Gastrocnemius medialis (tissue), 4 donors: Measurements from ENCODE around the gene FAH. TPM values are rescaled to one million over a fixed set of nuclear protein-coding genes. Genes with fewer than 3 reads are reported as not detected.

Experiments used
- ATAC-seq, 2 donors: fragments of 150-250 bp; one replicate each; pipeline ENCODE4 v1.9.1; 2016
- DNase-seq, 2 donors: peaks; one replicate each; pipeline ENCODE4 v3.0.0-alpha.2; 2019
- H3K27ac ChIP-seq, 4 donors: fragments of 200-600 bp; sonication (generic); 1 replicate in 1 of 4; 2 replicates in 3 of 4; pipeline ENCODE4 v1.5.1; 2016 to 2018; ENCODE audit warnings: mild to moderate bottlenecking in 2 of 4, moderate library complexity in 1 of 4
- H3K27me3 ChIP-seq, 3 donors: fragments of 200-600 bp; sonication (generic) in 2 of 3; 1 replicate in 1 of 3; 2 replicates in 2 of 3; pipeline versions ENCODE4 v1.5.1 to v1.6.0; 2016 to 2019; ENCODE audit warnings: mild to moderate bottlenecking in 1 of 3, moderate library complexity in 1 of 3
- H3K36me3 ChIP-seq, 2 donors: fragments of 200-600 bp; sonication (generic) in 1 of 2; one replicate each; pipeline ENCODE4 v1.5.1; 2017 to 2018
- H3K4me1 ChIP-seq, 2 donors: fragments of 200-600 bp; sonication (generic) in 1 of 2; one replicate each; pipeline ENCODE4 v1.5.1; 2016 to 2017; ENCODE audit warnings: mild to moderate bottlenecking in 2 of 2
- H3K4me3 ChIP-seq, 4 donors: fragments of 200-600 bp; sonication (generic) in 3 of 4; 1 replicate in 1 of 4; 2 replicates in 3 of 4; pipeline ENCODE4 v1.5.1; 2016 to 2019; ENCODE audit warnings: mild to moderate bottlenecking in 2 of 4
- H3K9me3 ChIP-seq, 3 donors: fragments of 200-600 bp; sonication (generic) in 2 of 3; 1 replicate in 1 of 3; 2 replicates in 2 of 3; pipeline ENCODE4 v1.5.1; 2016 to 2019
- CTCF ChIP-seq, 5 experiments: fragments of 450-650 bp in 3 of 5; fragments of 200-600 bp in 2 of 5; sonication (generic) in 2 of 5; IDR thresholded peaks in 4 of 5; conservative IDR thresholded peaks in 1 of 5; 1 replicate in 4 of 5; 2 replicates in 1 of 5; pipeline ENCODE4 v1.5.1; 2016 to 2019; ENCODE audit warnings: antibody characterized with exemption in 5 of 5, mild to moderate bottlenecking in 3 of 5, moderate library complexity in 3 of 5
- POLR2A ChIP-seq, 2 donors: fragments of 450-650 bp; IDR thresholded peaks; one replicate each; pipeline ENCODE4 v1.6.1; 2017; ENCODE audit warnings: antibody characterized with exemption in 2 of 2, mild to moderate bottlenecking in 2 of 2, moderate library complexity in 2 of 2
- in situ Hi-C, 4 donors: fragments of 200-750 bp; cut with MboI; loops; one replicate each; pipeline versions ENCODE4 v1.15.0 to v1.8.0; 2017; ENCODE audit warnings: low sequenced_read_pairs in 4 of 4
- intact Hi-C: fragments of 100-400 bp; cut with DNase I; formaldehyde crosslinking; loops from one replicate; pipeline ENCODE4 v1.15.1; 2023; ENCODE audit warnings: low total_unique reads
- total RNA-seq, 4 donors: library from RNA; depleted of rRNA; stranded (reverse); fragments of >200 nt; gene quantifications; one replicate each; pipeline versions ENCODE4 v1.1.0 to v1.2.3, GENCODE V29; 2016

Gene FAH
- total RNA-seq, 4 donors from 2014 or later: 7.7 to 16.7 (median 12.3) TPM

- intact Hi-C loops: no loop called here
- DNase-seq (no peak), ATAC-seq (no peak)
- Histone ChIP-seq H3K27ac (no peak overlapping the region), H3K36me3 (no peaks in the 10 kb centered on the region), H3K4me1 (peaks cover 51 to 57% of the 10 kb centered on the region in 2 donors), H3K9me3 (no peaks in the 10 kb centered on the region), H3K4me3 (no peak overlapping the region), H3K27me3 (no peaks in the 10 kb centered on the region)
- in situ Hi-C loops: no loop called here
- TF ChIP-seq CTCF (IDR thresholded peaks at IDR 0.05 in 4 of 5, conservative IDR thresholded peaks at IDR 0.05 in 1 of 5) (no peak), POLR2A (IDR thresholded peaks at IDR 0.05) (no peak)
Measured at GRCh38 chr15:80107204-80107603, 45.6 kb upstream of the FAH start.

- Histone ChIP-seq H3K36me3 (no peaks in the 10 kb centered on the region), H3K9me3 (no peaks in the 10 kb centered on the region), H3K27ac (no peak overlapping the region), H3K27me3 (no peaks in the 10 kb centered on the region), H3K4me3 (no peak overlapping the region), H3K4me1 (peaks cover 51 to 58% of the 10 kb centered on the region in 2 donors)
- intact Hi-C loops: no loop called here
- TF ChIP-seq POLR2A (IDR thresholded peaks at IDR 0.05) (no peak), CTCF (IDR thresholded peaks at IDR 0.05 in 4 of 5, conservative IDR thresholded peaks at IDR 0.05 in 1 of 5) (no peak)
- no peak for DNase-seq
- in situ Hi-C loops: no loop called here
- ATAC-seq: no peak
Measured at GRCh38 chr15:80107774-80108173, 45.0 kb upstream of the FAH start.

- peaks cover 44 to 51% of the 10 kb centered on the region in 2 donors for H3K4me1 ChIP-seq
- DNase-seq: no peak
- intact Hi-C loops: no loop called here
- no peak for ATAC-seq
- TF ChIP-seq CTCF (IDR thresholded peaks at IDR 0.05 in 4 of 5, conservative IDR thresholded peaks at IDR 0.05 in 1 of 5) (no peak), POLR2A (IDR thresholded peaks at IDR 0.05) (no peak)
- no peaks in the 10 kb centered on the region for H3K9me3 ChIP-seq
- H3K27ac ChIP-seq: no peak overlapping the region
- H3K4me3 ChIP-seq: no peak overlapping the region
- H3K27me3 ChIP-seq: no peaks in the 10 kb centered on the region
- no peaks in the 10 kb centered on the region for H3K36me3 ChIP-seq
- in situ Hi-C loops: no loop called here
Measured at GRCh38 chr15:80109388-80109787, 43.4 kb upstream of the FAH start.

- intact Hi-C loops (no loop called here), in situ Hi-C loops (no loop called here)
- Histone ChIP-seq H3K36me3 (no peaks in the 10 kb centered on the region), H3K9me3 (no peaks in the 10 kb centered on the region), H3K4me3 (no peak overlapping the region), H3K4me1 (peaks cover 54 to 60% of the 10 kb centered on the region in 2 donors), H3K27me3 (no peaks in the 10 kb centered on the region), H3K27ac (peak overlapping the region in 2 of 4 donors; percentile 32 to 50)
- DNase-seq (no peak), ATAC-seq (peak; percentile 81 to 95)
- TF ChIP-seq POLR2A (IDR thresholded peaks at IDR 0.05) (no peak), CTCF (IDR thresholded peaks at IDR 0.05 in 4 of 5, conservative IDR thresholded peaks at IDR 0.05 in 1 of 5) (no peak)
Measured at GRCh38 chr15:80110920-80111319, 41.9 kb upstream of the FAH start.

- Histone ChIP-seq H3K4me3 (no peak overlapping the region), H3K36me3 (no peaks in the 10 kb centered on the region), H3K27ac (no peak overlapping the region), H3K9me3 (no peaks in the 10 kb centered on the region), H3K27me3 (no peaks in the 10 kb centered on the region), H3K4me1 (peaks cover 47 to 50% of the 10 kb centered on the region in 2 donors)
- DNase-seq: no peak
- in situ Hi-C loops: no loop called here
- intact Hi-C loops: no loop called here
- no peak for ATAC-seq
- TF ChIP-seq POLR2A (IDR thresholded peaks at IDR 0.05) (no peak), CTCF (IDR thresholded peaks at IDR 0.05 in 4 of 5, conservative IDR thresholded peaks at IDR 0.05 in 1 of 5) (no peak)
Measured at GRCh38 chr15:80114114-80114513, 38.7 kb upstream of the FAH start.
